Transverse colon (tissue), 4 donors: ENCODE results near the gene TCF7L2.

Experiments
- POLR2A ChIP-seq: fragments of 450-650 bp; IDR thresholded peaks from one replicate; pipeline ENCODE4 v1.6.1; 2016; ENCODE audit warnings: antibody characterized with exemption, mild to moderate bottlenecking, moderate library complexity
- POLR2AphosphoS5 ChIP-seq, 3 donors: sonication (generic); formaldehyde crosslinking; IDR thresholded peaks; one replicate each; pipeline ENCODE4 v1.6.1; 2016; ENCODE audit warnings: antibody characterized with exemption in 3 of 3
- TF ChIP-seq, protein P1 (sequence below), 5 experiments: fragments of 200-600 bp in 3 of 5; fragments of 450-650 bp in 2 of 5; sonication (generic) in 3 of 5; IDR thresholded peaks; 1 replicate in 2 of 5; 2 replicates in 3 of 5; pipeline ENCODE4 v1.5.1; 2016 to 2017; ENCODE audit warnings: antibody characterized with exemption in 5 of 5, inconsistent platforms in 3 of 5, mild to moderate bottlenecking in 2 of 5, moderate library complexity in 1 of 5

DNA sequence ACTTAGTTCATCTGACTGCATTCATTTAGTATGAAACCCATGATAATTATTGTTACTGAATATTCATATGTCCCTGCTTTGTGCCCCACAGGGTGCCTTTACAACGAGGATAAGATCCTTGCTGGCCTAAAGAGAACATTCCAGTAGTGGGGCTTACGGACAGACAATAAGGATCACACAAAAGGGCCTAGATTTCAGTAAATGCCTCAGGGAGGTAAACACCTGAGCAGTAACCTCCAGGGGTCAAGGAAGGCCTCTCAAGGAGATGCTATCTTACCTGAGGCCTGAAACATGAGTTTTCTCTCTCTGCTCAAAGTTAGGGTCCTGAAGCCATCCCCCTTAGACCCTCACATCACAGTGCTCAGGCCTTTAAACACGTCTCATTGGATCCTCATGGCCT is 228.7 kb downstream of the TCF7L2 start:
- TF ChIP-seq POLR2A (no peak), POLR2AphosphoS5 (IDR thresholded peaks at IDR 0.05) (no peak)
- TF ChIP-seq, protein P1, sequence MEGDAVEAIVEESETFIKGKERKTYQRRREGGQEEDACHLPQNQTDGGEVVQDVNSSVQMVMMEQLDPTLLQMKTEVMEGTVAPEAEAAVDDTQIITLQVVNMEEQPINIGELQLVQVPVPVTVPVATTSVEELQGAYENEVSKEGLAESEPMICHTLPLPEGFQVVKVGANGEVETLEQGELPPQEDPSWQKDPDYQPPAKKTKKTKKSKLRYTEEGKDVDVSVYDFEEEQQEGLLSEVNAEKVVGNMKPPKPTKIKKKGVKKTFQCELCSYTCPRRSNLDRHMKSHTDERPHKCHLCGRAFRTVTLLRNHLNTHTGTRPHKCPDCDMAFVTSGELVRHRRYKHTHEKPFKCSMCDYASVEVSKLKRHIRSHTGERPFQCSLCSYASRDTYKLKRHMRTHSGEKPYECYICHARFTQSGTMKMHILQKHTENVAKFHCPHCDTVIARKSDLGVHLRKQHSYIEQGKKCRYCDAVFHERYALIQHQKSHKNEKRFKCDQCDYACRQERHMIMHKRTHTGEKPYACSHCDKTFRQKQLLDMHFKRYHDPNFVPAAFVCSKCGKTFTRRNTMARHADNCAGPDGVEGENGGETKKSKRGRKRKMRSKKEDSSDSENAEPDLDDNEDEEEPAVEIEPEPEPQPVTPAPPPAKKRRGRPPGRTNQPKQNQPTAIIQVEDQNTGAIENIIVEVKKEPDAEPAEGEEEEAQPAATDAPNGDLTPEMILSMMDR (IDR thresholded peaks at IDR 0.05) = no peak
